Measurements from ENCODE around the gene GARS1. TPM values are rescaled to one million over a fixed set of nuclear protein-coding genes. Genes with fewer than 3 reads are reported as not detected.

GARS1 gene
- total RNA-seq, 6 experiments from 2014 or later = 31.4 to 155 (median 44.7) TPM

DNA sequence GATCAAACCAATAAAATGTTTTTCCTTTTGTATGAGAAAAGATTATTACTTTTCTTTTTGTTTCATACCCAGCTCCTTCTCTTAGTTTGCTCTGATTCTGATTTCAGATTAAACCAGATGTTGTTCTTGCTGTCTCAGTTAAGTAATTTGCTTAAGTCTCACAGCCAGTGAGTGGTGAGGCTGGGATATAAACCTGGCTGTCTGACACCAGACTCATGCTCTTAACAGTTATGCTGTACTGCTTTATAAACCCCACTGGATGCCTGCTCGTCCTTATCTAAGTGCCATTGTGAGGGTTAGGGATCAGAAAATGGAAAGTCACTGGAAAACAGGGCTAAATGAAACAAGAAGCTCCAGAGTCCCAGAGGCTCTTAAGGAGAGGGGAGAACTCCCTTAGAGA lies 24.3 kb downstream of the GARS1 start:
- peaks cover 11 to 68% (median 32%) of the 10 kb centered on the region in 4 donors for H3K36me3 ChIP-seq
- H3K4me1 ChIP-seq = no peaks in the 10 kb centered on the region
- TF ChIP-seq, protein P1, sequence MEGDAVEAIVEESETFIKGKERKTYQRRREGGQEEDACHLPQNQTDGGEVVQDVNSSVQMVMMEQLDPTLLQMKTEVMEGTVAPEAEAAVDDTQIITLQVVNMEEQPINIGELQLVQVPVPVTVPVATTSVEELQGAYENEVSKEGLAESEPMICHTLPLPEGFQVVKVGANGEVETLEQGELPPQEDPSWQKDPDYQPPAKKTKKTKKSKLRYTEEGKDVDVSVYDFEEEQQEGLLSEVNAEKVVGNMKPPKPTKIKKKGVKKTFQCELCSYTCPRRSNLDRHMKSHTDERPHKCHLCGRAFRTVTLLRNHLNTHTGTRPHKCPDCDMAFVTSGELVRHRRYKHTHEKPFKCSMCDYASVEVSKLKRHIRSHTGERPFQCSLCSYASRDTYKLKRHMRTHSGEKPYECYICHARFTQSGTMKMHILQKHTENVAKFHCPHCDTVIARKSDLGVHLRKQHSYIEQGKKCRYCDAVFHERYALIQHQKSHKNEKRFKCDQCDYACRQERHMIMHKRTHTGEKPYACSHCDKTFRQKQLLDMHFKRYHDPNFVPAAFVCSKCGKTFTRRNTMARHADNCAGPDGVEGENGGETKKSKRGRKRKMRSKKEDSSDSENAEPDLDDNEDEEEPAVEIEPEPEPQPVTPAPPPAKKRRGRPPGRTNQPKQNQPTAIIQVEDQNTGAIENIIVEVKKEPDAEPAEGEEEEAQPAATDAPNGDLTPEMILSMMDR (IDR thresholded peaks at IDR 0.05) = no peak
- TF ChIP-seq POLR2A (IDR thresholded peaks at IDR 0.05) = no peak
- DNase-seq = no peak
- no peaks in the 10 kb centered on the region for H3K9me3 ChIP-seq
- H3K27ac ChIP-seq = no peak overlapping the region
- H3K4me3 ChIP-seq = no peak overlapping the region
- 82% methylated on average over 1 of the region's 1 CpG for WGBS (ENCODE audit: insufficient coverage, low coverage, low lambda C conversion rate, missing lambda C conversion rate)
- H3K27me3 ChIP-seq = no peaks in the 10 kb centered on the region
- ATAC-seq = no peak
- intact Hi-C loops (cut with DNase I) = no loop called here

DNA sequence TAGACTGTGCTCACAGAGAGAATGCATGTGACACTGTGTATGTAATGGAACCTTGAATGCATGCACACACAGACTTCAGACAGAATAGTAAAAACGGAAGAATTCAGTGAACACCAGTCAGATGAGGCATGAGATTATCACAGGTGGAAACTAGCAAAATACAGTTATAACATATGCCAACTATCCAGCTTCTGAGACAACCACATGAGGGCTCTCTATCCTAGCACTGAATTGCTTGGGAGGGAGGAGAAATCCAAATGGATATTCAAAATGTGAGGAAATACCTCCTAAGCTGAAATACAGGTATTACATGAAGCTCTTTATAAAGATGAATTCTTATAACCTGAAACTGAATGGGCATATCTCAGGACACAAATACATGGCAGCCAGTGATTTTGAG lies 30.6 kb downstream of the GARS1 start:
- Histone ChIP-seq H3K4me3 (no peak overlapping the region), H3K27ac (no peak overlapping the region), H3K4me1 (no peaks in the 10 kb centered on the region), H3K9me3 (no peaks in the 10 kb centered on the region), H3K27me3 (no peaks in the 10 kb centered on the region), H3K36me3 (peaks cover 11 to 63% (median 40%) of the 10 kb centered on the region in 4 donors)
- 69% methylated on average over 1 of the region's 1 CpG for WGBS (ENCODE audit: insufficient coverage, low coverage, low lambda C conversion rate, missing lambda C conversion rate)
- DNase-seq (no peak), ATAC-seq (peak in 1 of 4 donors; percentile 39)
- TF ChIP-seq, protein P1 (IDR thresholded peaks at IDR 0.05) = peak in 1 of 4 donors; percentile 24
- TF ChIP-seq POLR2A (IDR thresholded peaks at IDR 0.05) = no peak
- intact Hi-C loops (cut with DNase I) = no loop called here

DNA sequence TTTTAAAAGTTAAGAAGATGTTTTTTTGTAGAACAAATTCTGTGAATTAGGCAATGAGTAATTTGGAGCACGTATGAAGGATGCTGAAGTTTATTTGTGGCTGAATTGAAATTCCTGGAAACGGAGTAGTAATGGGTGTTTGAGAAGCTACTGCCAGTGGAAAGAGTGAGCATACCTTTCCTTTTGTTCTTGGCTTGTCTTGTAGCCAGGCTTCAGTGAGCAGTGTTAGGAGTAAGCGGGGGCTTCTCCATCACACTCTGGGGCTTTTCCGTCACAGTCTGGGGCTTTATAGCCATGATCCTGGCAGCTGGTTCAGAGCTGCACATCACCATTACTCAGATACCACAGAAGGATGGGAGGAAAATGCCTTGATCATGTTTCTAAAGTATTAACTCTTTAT lies 32.3 kb downstream of the GARS1 start:
- peaks cover 7 to 59% (median 37%) of the 10 kb centered on the region in 4 donors for H3K36me3 ChIP-seq
- no peaks in the 10 kb centered on the region for H3K9me3 ChIP-seq
- ATAC-seq (no peak), DNase-seq (no peak)
- H3K4me3 ChIP-seq = no peak overlapping the region
- TF ChIP-seq, protein P1 (IDR thresholded peaks at IDR 0.05) = no peak
- no peak for TF ChIP-seq POLR2A (IDR thresholded peaks at IDR 0.05)
- intact Hi-C loops (cut with DNase I) = no loop called here
- no peak overlapping the region for H3K27ac ChIP-seq
- H3K27me3 ChIP-seq = no peaks in the 10 kb centered on the region
- WGBS (ENCODE audit: insufficient coverage, low coverage, low lambda C conversion rate, missing lambda C conversion rate) = 81% methylated on average over 4 of the region's 4 CpGs
- H3K4me1 ChIP-seq = no peaks in the 10 kb centered on the region

DNA sequence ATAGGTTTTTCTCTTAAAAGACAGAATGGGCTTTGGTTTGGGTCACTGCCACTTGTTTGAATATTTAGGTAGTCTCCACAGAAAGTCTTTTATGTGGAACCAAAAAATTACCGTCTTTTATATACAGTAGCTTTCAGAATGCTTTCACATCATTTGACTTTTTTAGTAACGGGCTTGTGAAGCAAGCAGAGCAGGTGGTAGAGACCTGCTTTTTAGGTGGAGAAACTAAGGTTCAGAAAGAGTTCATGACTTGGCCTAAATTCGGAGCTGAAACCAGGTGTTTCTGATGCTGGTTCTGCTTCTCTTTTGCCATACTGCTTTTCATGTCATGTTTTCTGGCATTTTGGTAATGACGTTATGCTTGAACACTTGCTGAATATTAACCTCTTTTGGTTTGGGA lies 36.3 kb downstream of the GARS1 start:
- no peak overlapping the region for H3K4me3 ChIP-seq
- no peak for DNase-seq
- H3K4me1 ChIP-seq = no peaks in the 10 kb centered on the region
- intact Hi-C loops (cut with DNase I) = no loop called here
- no peaks in the 10 kb centered on the region for H3K27me3 ChIP-seq
- 95% methylated on average over 4 of the region's 4 CpGs for WGBS (ENCODE audit: insufficient coverage, low coverage, low lambda C conversion rate, missing lambda C conversion rate)
- no peak for TF ChIP-seq POLR2A (IDR thresholded peaks at IDR 0.05)
- TF ChIP-seq, protein P1 (IDR thresholded peaks at IDR 0.05) = no peak
- H3K27ac ChIP-seq = no peak overlapping the region
- H3K9me3 ChIP-seq = no peaks in the 10 kb centered on the region
- H3K36me3 ChIP-seq = peaks cover 0 to 73% (median 33%) of the 10 kb centered on the region in 4 donors
- ATAC-seq = no peak

DNA sequence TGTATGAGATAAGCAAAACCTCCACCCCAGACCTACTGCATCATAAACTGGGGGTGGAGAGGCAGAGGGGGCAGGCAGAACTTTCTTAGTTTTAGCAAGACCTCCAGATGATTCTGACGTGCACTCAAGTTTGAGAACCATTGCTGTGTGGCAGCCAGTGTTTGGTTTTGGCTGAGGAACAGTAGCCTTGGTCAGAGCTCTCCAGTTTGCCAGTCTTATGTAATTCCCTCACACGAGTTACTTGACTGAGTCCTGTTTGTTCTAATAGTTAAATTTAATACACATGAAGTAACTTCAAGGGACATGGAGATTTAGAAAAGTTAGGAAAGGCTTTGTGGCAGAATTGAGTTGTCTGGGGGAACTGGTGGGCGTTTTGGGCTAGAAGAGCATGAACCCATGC lies 38.5 kb downstream of the GARS1 start:
- H3K9me3 ChIP-seq = no peaks in the 10 kb centered on the region
- no peaks in the 10 kb centered on the region for H3K27me3 ChIP-seq
- H3K4me1 ChIP-seq = no peaks in the 10 kb centered on the region
- DNase-seq (no peak), ATAC-seq (no peak)
- no peak overlapping the region for H3K27ac ChIP-seq
- TF ChIP-seq POLR2A (IDR thresholded peaks at IDR 0.05) = no peak
- TF ChIP-seq, protein P1 (IDR thresholded peaks at IDR 0.05) = no peak
- no peak overlapping the region for H3K4me3 ChIP-seq
- WGBS (ENCODE audit: insufficient coverage, low coverage, low lambda C conversion rate, missing lambda C conversion rate) = 89% methylated on average over 2 of the region's 3 CpGs
- intact Hi-C loops (cut with DNase I) = no loop called here
- H3K36me3 ChIP-seq = peaks cover 0 to 58% (median 27%) of the 10 kb centered on the region in 4 donors

Data from right lobe of liver (tissue), 6 donors.